K562 (cell line): ENCODE results near the gene ZSWIM4. TPM values are rescaled to one million over a fixed set of nuclear protein-coding genes. Genes with fewer than 3 reads are reported as not detected.

Experiments used
- ARID2 ChIP-seq: fragments of 450-650 bp; IDR thresholded peaks from 2 replicates; pipeline ENCODE4 v1.6.1; 2017; ENCODE audit warnings: antibody characterized with exemption, mild to moderate bottlenecking
- DNMT1 ChIP-seq: fragments of 450-650 bp; IDR thresholded peaks from 2 replicates; pipeline ENCODE4 v1.6.1; 2016; ENCODE audit warnings: antibody characterized with exemption, mild to moderate bottlenecking
- ETV1 ChIP-seq: fragments of 450-650 bp; conservative IDR thresholded peaks from 2 replicates; pipeline ENCODE4 v1.6.1; 2016; ENCODE audit warnings: missing genetic modification characterization, control low read depth, low read depth, missing compliant biosample characterization
- GMEB1 ChIP-seq: fragments of 250-450 bp; sonication (Bioruptor Pico); IDR thresholded peaks from 2 replicates; pipeline ENCODE4 v1.4.0; 2020; ENCODE audit warnings: mild to moderate bottlenecking
- GTF2F1 ChIP-seq: IDR thresholded peaks from 2 replicates; pipeline ENCODE4 v1.6.1; 2011; ENCODE audit warnings: low read depth, low read length, improper control_type of control experiment
- MECOM ChIP-seq: fragments of 250-450 bp; sonication (Bioruptor Pico); IDR thresholded peaks from 2 replicates; pipeline ENCODE4 v1.8.0; 2022; ENCODE audit warnings: inconsistent platforms
- MEF2D ChIP-seq: conservative IDR thresholded peaks from 2 replicates; pipeline ENCODE4 v1.6.1; 2016; ENCODE audit warnings: low read depth, missing genetic modification characterization, missing compliant biosample characterization
- MNT ChIP-seq, 2 experiments: fragments of 450-650 bp; conservative IDR thresholded peaks; 2 replicates each; pipeline ENCODE4 v1.6.1; 2017; ENCODE audit warnings: mild to moderate bottlenecking in 2 of 2, moderate library complexity in 2 of 2
- NR2C2 ChIP-seq, 2 experiments: fragments of 200-800 bp in 1 of 2; sonication (Bioruptor generic) in 1 of 2; sonication (generic) in 1 of 2; formaldehyde crosslinking in 1 of 2; IDR thresholded peaks; 2 replicates each; pipeline versions ENCODE4 v1.6.1 to v1.8.0; 2016 to 2022; ENCODE audit warnings: mild to moderate bottlenecking in 1 of 2, missing compliant biosample characterization in 1 of 2, missing genetic modification characterization in 1 of 2, missing genetic modification reagents in 1 of 2
- PCBP1 ChIP-seq: fragments of 200-400 bp; formaldehyde crosslinking; IDR thresholded peaks from 2 replicates; pipeline ENCODE4 v1.6.1; 2018; ENCODE audit warnings: mild to moderate bottlenecking, low read depth, low read length; ENCODE audit not compliant: poor library complexity, severe bottlenecking
- POLR2H ChIP-seq: IDR thresholded peaks from 2 replicates; pipeline ENCODE4 v1.6.1; 2016; ENCODE audit warnings: missing genetic modification characterization, low read depth, mild to moderate bottlenecking, control low read depth, missing compliant biosample characterization, moderate library complexity
- RBFOX2 ChIP-seq: fragments of 200-400 bp; formaldehyde crosslinking; IDR thresholded peaks from 2 replicates; pipeline ENCODE4 v1.6.1; 2017; ENCODE audit warnings: low read depth, mild to moderate bottlenecking, low read length, moderate library complexity
- SOX6 ChIP-seq: fragments of 450-650 bp; IDR thresholded peaks from 2 replicates; pipeline ENCODE4 v1.6.1; 2014; ENCODE audit warnings: mild to moderate bottlenecking
- ZNF274 ChIP-seq: IDR thresholded peaks from 2 replicates; pipeline ENCODE4 v1.6.1; 2011; ENCODE audit warnings: low read depth, mild to moderate bottlenecking, low read length, moderate library complexity, borderline replicate concordance
- ZNF830 ChIP-seq: fragments of 250-450 bp; sonication (Bioruptor Pico); IDR thresholded peaks from 2 replicates; pipeline ENCODE4 v1.5.0; 2021; ENCODE audit warnings: mild to moderate bottlenecking
- polyA plus RNA-seq, 8 experiments: library from polyadenylated mRNA; depleted of rRNA in 4 of 8; stranded (reverse) in 5 of 8; unstranded in 3 of 8; fragments of >200 nt; fragmentation: Nextera tagmentation in 2 of 8; fragmentation: Illumina TruSeq in 1 of 8; extraction: Ambion mirVana in 2 of 8; extraction: Trizol in 1 of 8; gene quantifications; 2 replicates each; pipeline versions ENCODE4 v1.2.1 to v1.2.3, GENCODE V29; 2011 to 2014; ENCODE audit warnings: inconsistent platforms in 1 of 8, missing spikeins in 1 of 8
- total RNA-seq, 7 experiments: library from RNA; depleted of rRNA in 6 of 7; stranded (reverse); fragments of >200 nt in 6 of 7; fragmentation: Illumina TruSeq in 2 of 7; extraction: Trizol in 2 of 7; gene quantifications; 2 replicates each; pipeline versions ENCODE4 v1.2.1 to v1.2.3, GENCODE V29; 2011 to 2021; ENCODE audit warnings: low replicate concordance in 1 of 7
- TF ChIP-seq, protein P1 (sequence below): fragments of 250-450 bp; sonication (Bioruptor Pico); IDR thresholded peaks from 2 replicates; pipeline ENCODE4 v1.9.0; 2021; ENCODE audit warnings: mild to moderate bottlenecking, inconsistent platforms
- TF ChIP-seq, protein P2 (sequence below): fragments of 250-450 bp; sonication (Bioruptor Pico); IDR thresholded peaks from 2 replicates; pipeline ENCODE4 v1.8.0; 2021; ENCODE audit warnings: moderate library complexity, mild to moderate bottlenecking, inconsistent platforms

ZSWIM4 gene
- total and polyA plus RNA-seq, 9 of the 15 experiments (the other 6 are each of a cell fraction or from before 2014, with no cell fraction given) = 0.25 to 3.7 (median 0.79) TPM; not detected in 2

GRCh38 chr19:13842291-13843103 lies 47.3 kb downstream of the ZSWIM4 start (continued):
- TF ChIP-seq POLR2H (tag) (peak; percentile 94), MECOM (CRISPR knock-in tag) (no peak), ETV1 (tag) (no peak), SOX6 (0 out of 2 replicates have a peak, but pooled peaks have one; percentile 14), MEF2D (no peak), NR2C2 (CRISPR knock-in tag; IDR thresholded peaks at IDR 0.05) (no peak), NR2C2 (tag; IDR thresholded peaks at IDR 0.05) (peak; percentile 65; the same call in 1 of the 2 replicates), ZNF830 (CRISPR knock-in tag) (no peak), PCBP1 (peak; percentile 89), ZNF274 (no peak), DNMT1 (no peak), ARID2 (no peak), RBFOX2 (peak; percentile 92), GMEB1 (CRISPR knock-in tag) (peak; percentile 38; the same call in 1 of the 2 replicates), MNT (conservative IDR thresholded peaks at IDR 0.05) (0 out of 4 replicates have a peak, but pooled peaks of 1 of the 2 experiments have one; percentile 9), GTF2F1 (0 out of 2 replicates have a peak, but pooled peaks have one; percentile 59)
- TF ChIP-seq, protein P1, sequence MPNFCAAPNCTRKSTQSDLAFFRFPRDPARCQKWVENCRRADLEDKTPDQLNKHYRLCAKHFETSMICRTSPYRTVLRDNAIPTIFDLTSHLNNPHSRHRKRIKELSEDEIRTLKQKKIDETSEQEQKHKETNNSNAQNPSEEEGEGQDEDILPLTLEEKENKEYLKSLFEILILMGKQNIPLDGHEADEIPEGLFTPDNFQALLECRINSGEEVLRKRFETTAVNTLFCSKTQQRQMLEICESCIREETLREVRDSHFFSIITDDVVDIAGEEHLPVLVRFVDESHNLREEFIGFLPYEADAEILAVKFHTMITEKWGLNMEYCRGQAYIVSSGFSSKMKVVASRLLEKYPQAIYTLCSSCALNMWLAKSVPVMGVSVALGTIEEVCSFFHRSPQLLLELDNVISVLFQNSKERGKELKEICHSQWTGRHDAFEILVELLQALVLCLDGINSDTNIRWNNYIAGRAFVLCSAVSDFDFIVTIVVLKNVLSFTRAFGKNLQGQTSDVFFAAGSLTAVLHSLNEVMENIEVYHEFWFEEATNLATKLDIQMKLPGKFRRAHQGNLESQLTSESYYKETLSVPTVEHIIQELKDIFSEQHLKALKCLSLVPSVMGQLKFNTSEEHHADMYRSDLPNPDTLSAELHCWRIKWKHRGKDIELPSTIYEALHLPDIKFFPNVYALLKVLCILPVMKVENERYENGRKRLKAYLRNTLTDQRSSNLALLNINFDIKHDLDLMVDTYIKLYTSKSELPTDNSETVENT (CRISPR knock-in tag) = 0 out of 2 replicates have a peak, but pooled peaks have one; percentile 30
- TF ChIP-seq, protein P2, sequence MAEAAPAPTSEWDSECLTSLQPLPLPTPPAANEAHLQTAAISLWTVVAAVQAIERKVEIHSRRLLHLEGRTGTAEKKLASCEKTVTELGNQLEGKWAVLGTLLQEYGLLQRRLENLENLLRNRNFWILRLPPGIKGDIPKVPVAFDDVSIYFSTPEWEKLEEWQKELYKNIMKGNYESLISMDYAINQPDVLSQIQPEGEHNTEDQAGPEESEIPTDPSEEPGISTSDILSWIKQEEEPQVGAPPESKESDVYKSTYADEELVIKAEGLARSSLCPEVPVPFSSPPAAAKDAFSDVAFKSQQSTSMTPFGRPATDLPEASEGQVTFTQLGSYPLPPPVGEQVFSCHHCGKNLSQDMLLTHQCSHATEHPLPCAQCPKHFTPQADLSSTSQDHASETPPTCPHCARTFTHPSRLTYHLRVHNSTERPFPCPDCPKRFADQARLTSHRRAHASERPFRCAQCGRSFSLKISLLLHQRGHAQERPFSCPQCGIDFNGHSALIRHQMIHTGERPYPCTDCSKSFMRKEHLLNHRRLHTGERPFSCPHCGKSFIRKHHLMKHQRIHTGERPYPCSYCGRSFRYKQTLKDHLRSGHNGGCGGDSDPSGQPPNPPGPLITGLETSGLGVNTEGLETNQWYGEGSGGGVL (CRISPR knock-in tag) = no peak
